ENCODE data around the gene SSC4D. TPM values are rescaled to one million over a fixed set of nuclear protein-coding genes. Genes with fewer than 3 reads are reported as not detected.

SSC4D gene
- total and polyA plus RNA-seq, 2 of the 8 experiments (the other 6 are each of a cell fraction or from before 2014, with no cell fraction given): 11.8 to 27.5 TPM

- TF ChIP-seq CHD7 (IDR thresholded peaks at IDR 0.05; ENCODE audit: insufficient replicate concordance, low read length): no peak
- no peak for TF ChIP-seq JUN (IDR thresholded peaks at IDR 0.05; ENCODE audit: low read depth, low read length)
- TF ChIP-seq SIRT6 (IDR thresholded peaks at IDR 0.05; ENCODE audit: low read length): no peak
- no peak for TF ChIP-seq HDAC2 (IDR thresholded peaks at IDR 0.05; ENCODE audit: borderline replicate concordance in 1 of 2, low read depth in 2 of 2, low read length in 2 of 2)
- no peak for TF ChIP-seq SIX5 (IDR thresholded peaks at IDR 0.05; ENCODE audit: low read depth, low read length)
- TF ChIP-seq CHD1 (IDR thresholded peaks at IDR 0.05; ENCODE audit: low read depth, low read length): no peak
- TF ChIP-seq E2F6 (IDR thresholded peaks at IDR 0.05): no peak
- no peak for TF ChIP-seq GABPA (IDR thresholded peaks at IDR 0.05; ENCODE audit: borderline replicate concordance, insufficient read depth, low read length)
- peak; percentile 73 for TF ChIP-seq KDM4A (IDR thresholded peaks at IDR 0.05; ENCODE audit: low read depth, low read length, severe bottlenecking)
- TF ChIP-seq TCF12 (IDR thresholded peaks at IDR 0.05; ENCODE audit: low read depth, low read length): no peak
These were observed 50.9 kb downstream of the SSC4D start, which contains the start of gene YWHAG (continued) for GRCh38 chr7:76358481-76359110.
